ENCODE data around the gene CDKN2B-AS1. TPM values are rescaled to one million over a fixed set of nuclear protein-coding genes. Genes with fewer than 3 reads are reported as not detected.
A peak's percentile ranks its signal among the peaks of the same experiment; 100 is the strongest.

Gene CDKN2B-AS1
- polyA plus RNA-seq, 10 donors: 0.08 to 0.35 (median 0.16) TPM; not detected in 6

DNA sequence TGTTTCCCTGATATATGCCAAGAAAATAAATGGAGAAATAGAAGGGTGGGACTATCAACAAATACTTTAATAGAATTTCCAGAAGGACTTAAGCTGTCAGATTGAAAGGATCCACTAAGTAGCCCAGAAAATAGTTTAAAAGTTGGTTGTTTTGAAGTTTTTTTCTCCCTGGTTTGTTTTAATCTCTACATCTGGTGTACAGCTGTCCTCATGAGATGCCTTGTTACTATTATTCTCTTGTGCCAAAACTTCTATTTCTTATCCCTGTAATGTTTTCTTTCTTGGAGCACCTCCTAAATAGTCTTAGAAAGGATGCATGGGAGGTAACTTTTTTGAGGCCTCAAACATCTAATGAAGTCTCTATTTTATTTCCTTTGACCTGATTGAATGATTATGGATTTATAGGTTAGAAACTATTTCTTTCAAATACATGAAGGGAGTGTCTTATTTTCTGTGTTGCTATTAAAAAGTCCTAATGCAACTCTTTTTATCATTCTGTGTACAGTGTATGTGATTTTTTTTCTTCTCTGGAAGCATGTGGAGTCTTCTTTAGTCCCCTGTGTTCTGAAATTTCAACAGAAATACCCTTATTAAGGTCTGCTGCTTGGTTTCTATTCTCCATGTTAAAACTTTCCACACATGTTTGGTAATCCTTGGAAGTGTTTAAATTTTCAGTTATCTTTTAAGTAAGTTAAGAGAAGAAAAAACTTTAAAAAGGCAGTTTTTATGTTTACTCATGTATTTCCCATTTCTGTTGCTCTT lies 154.5 kb downstream of the CDKN2B-AS1 start:
- DNase-seq: peak in 1 of 3 donors; percentile 18

- DNase-seq: no peak
Observed at GRCh38 chr9:22154064-22154463, 159.5 kb downstream of the CDKN2B-AS1 start.

GRCh38 chr9:22156586-22156985 lies 162.0 kb downstream of the CDKN2B-AS1 start:
- DNase-seq: no peak

- DNase-seq: no peak
Observed at GRCh38 chr9:22157276-22157675, 162.7 kb downstream of the CDKN2B-AS1 start.

GRCh38 chr9:22157828-22158227 lies 163.2 kb downstream of the CDKN2B-AS1 start:
- DNase-seq: no peak

- DNase-seq: no peak
Observed at GRCh38 chr9:22158271-22158670, 163.7 kb downstream of the CDKN2B-AS1 start.

DNA sequence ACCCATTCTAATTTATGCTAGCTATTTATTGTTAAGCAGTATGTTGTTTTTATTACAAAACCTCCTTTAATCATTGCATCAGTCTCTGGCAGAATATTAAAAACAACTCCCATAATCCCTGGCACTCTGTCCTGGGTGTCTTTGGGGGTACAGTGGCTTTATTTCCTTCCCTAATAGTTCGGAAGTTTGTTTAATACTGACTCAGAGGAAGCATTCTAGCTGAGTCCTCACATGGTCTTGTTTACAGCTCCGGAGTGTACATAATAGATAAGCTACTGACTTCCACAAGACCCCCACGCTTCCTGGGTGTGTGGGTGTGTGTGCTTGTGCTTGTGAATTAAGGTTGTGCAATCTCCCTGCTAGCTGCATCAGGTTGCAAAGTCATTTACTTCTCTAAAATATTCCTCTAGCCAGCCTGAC lies 164.3 kb downstream of the CDKN2B-AS1 start:
- DNase-seq: no peak

DNA sequence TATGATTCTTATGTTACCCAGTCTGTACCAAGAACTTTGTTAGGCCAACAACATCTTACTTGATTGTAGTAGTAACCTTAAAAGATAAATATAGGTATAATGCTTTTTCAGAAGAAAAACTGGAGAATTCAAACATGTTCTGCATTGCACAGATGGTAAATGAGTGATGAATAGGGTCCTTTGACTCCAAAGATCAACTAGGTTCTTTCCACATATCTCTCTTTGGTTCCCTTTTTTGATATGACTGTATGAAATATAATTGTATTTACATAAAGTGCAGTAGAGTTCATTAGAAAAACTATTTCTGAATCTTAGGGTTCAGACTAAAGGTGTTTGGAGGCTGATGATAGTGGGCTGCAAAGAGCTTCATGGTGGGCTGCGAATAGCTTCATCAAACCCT lies 165.0 kb downstream of the CDKN2B-AS1 start:
- no peak for DNase-seq

DNA sequence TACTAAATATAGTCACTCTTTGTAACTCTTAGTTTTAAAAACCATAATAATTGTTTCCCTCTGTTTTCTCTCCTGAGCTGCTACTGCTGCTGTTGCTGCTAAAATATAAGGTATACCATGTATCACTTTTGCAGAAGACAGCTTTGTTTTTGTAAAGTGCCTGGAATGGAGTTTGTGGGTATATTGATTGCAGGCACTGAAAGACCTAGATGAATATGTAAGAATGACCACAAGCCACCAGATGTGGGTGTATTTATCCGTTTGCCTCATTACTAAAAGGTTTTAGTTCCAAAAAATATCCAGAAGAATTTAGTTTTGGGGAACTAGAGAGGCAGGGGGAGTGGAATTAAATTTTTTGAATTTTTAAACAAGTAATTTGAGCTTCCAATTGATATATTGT lies 165.6 kb downstream of the CDKN2B-AS1 start:
- no peak for DNase-seq

GRCh38 chr9:22165144-22165543 lies 170.6 kb downstream of the CDKN2B-AS1 start:
- no peak for DNase-seq

DNA sequence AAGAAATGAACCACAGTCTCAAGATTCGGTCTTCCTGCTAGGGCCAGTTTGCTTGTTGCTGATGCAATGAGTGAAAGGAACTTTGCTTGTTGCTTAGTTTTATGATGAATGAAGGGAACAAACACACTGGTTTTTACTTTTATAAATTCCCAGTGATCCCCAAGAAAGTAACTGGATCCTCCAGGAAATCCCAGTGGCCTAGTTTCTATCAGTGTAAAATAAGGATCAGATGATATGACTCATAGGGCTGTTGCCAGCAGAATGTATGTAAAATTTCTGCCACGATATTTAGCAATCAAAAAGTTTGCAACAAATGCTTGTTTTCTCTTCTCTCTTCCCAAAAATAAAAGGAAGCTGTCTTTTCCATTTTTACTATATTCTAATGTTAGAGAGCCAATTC lies 174.7 kb downstream of the CDKN2B-AS1 start:
- no peak for DNase-seq

- no peak for DNase-seq
Observed at GRCh38 chr9:22169727-22170503, 175.3 kb downstream of the CDKN2B-AS1 start.

Other genes with a start within 250 kb of the CDKN2B-AS1 start
- 10 to 100 TPM; 18.2 to 30.7 (median 25.2) TPM for gene MTAP, start 192.2 kb upstream of the CDKN2B-AS1 start, polyA plus RNA-seq (ENCODE audit: insufficient read length in 10 of 10)
- under 1 TPM in 5 of 10 donors, not detected in 5; 0.31 to 0.54 (median 0.48) TPM for gene CDKN2A, start 399 bp upstream of the CDKN2B-AS1 start, polyA plus RNA-seq (ENCODE audit: insufficient read length in 10 of 10)
- gene CDKN2B, start 14.5 kb downstream of the CDKN2B-AS1 start, polyA plus RNA-seq (ENCODE audit: insufficient read length in 10 of 10): 1 to 10 TPM in 2 of 10 donors, under 1 TPM in 8; 0.18 to 5.6 (median 0.53) TPM